NT2/D1 (cell line): ENCODE results near the gene OVCH1.
"Not testable (repeated sequence)": the region's sequence is repeated elsewhere in the genome, so short reads cannot be mapped to it uniquely, and the experiment has no call there.

Experiments used
- DNase-seq: peaks from one replicate; pipeline ENCODE4 v3.0.0-alpha.2; 2011; ENCODE audit warnings: low read depth, low spot score
- H3K27me3 ChIP-seq: 2 replicates; pipeline ENCODE4 v1.6.0; 2011; ENCODE audit warnings: mild to moderate bottlenecking; ENCODE audit not compliant: insufficient read length, insufficient read depth
- H3K36me3 ChIP-seq: 2 replicates; pipeline ENCODE4 v1.6.1; 2011; ENCODE audit warnings: mild to moderate bottlenecking, low read length, mixed read lengths; ENCODE audit not compliant: insufficient read depth, insufficient read length
- H3K4me1 ChIP-seq: 2 replicates; pipeline ENCODE4 v1.5.1; 2011; ENCODE audit not compliant: insufficient read depth, insufficient read length
- H3K4me3 ChIP-seq: 2 replicates; pipeline ENCODE4 v1.5.1; 2011; ENCODE audit warnings: low read depth; ENCODE audit not compliant: insufficient read length
- H3K9ac ChIP-seq: 2 replicates; pipeline ENCODE4 v1.6.0; 2011; ENCODE audit warnings: low read depth; ENCODE audit not compliant: insufficient read length
- H3K9me3 ChIP-seq: 2 replicates; pipeline ENCODE4 v1.5.1; 2011; ENCODE audit warnings: mild to moderate bottlenecking, low read length; ENCODE audit not compliant: insufficient read depth
- SUZ12 ChIP-seq: IDR thresholded peaks from 2 replicates; pipeline ENCODE4 v1.6.1; 2011; ENCODE audit not compliant: insufficient read length, insufficient read depth; ENCODE audit errors: extremely low read depth
- YY1 ChIP-seq: IDR thresholded peaks from 2 replicates; pipeline ENCODE4 v1.6.1; 2011; ENCODE audit not compliant: insufficient read length, insufficient read depth
- ZNF274 ChIP-seq: IDR thresholded peaks from 2 replicates; pipeline ENCODE4 v1.6.1; 2011; ENCODE audit warnings: mild to moderate bottlenecking, low read depth, low read length

The OVCH1 gene

GRCh38 chr12:29389295-29389919 lies 108.1 kb downstream of the OVCH1 start:
- DNase-seq: no peak
- Histone ChIP-seq H3K4me3 (no peak overlapping the region), H3K27me3 (no peaks in the 10 kb centered on the region), H3K4me1 (no peaks in the 10 kb centered on the region), H3K36me3 (no peaks in the 10 kb centered on the region), H3K9ac (no peak overlapping the region), H3K9me3 (no peaks in the 10 kb centered on the region)
- TF ChIP-seq YY1: no peak
- TF ChIP-seq ZNF274: no peak
- TF ChIP-seq SUZ12: no peak

GRCh38 chr12:29386084-29386680 lies 111.3 kb downstream of the OVCH1 start:
- H3K9ac ChIP-seq, H3K9me3 ChIP-seq, H3K27me3 ChIP-seq, H3K4me1 ChIP-seq, DNase-seq, H3K36me3 ChIP-seq, H3K4me3 ChIP-seq: not testable (repeated sequence)

- H3K9me3 ChIP-seq, H3K9ac ChIP-seq, H3K27me3 ChIP-seq, H3K4me1 ChIP-seq, H3K36me3 ChIP-seq, H3K4me3 ChIP-seq, DNase-seq: not testable (repeated sequence)
Observed at GRCh38 chr12:29385194-29385593, 112.3 kb downstream of the OVCH1 start.

GRCh38 chr12:29382251-29382650 lies 115.2 kb downstream of the OVCH1 start:
- no peak for DNase-seq
- Histone ChIP-seq H3K4me3 (no peak overlapping the region), H3K4me1 (no peaks in the 10 kb centered on the region)

GRCh38 chr12:29380536-29381523 lies 116.7 kb downstream of the OVCH1 start, which contains the start of gene ERGIC2:
ERGIC2 (minus strand) TSS chr12:29381172; CDS start chr12:29371633, 9,539 bp downstream.
- no peaks in the 10 kb centered on the region for H3K27me3 ChIP-seq
- H3K36me3 ChIP-seq: peaks cover 19% of the 10 kb centered on the region
- H3K4me3 ChIP-seq: peak within 1 kb of the TSS; percentile 99
- H3K9me3 ChIP-seq: 0 out of 2 replicates have a peak, but pooled peaks cover 7% of the 10 kb centered on the region
- TF ChIP-seq YY1 (peak; percentile 83), ZNF274 (no peak), SUZ12 (no peak)
- H3K9ac ChIP-seq: peak within 1 kb of the TSS; percentile 98
- peak; percentile 100 for DNase-seq
- no peaks in the 10 kb centered on the region for H3K4me1 ChIP-seq

More at GRCh38 chr12:29382251-29382650, 115.2 kb downstream of the OVCH1 start:
- Histone ChIP-seq H3K9me3 (0 out of 2 replicates have a peak, but pooled peaks cover 1% of the 10 kb centered on the region), H3K27me3 (no peaks in the 10 kb centered on the region), H3K9ac (no peak overlapping the region), H3K36me3 (peaks cover 11% of the 10 kb centered on the region)
- no peak for TF ChIP-seq ZNF274
- TF ChIP-seq YY1: no peak
- TF ChIP-seq SUZ12: no peak
